Measurements from ENCODE around the gene CAMSAP1. TPM values are rescaled to one million over a fixed set of nuclear protein-coding genes. Genes with fewer than 3 reads are reported as not detected.
A peak's percentile ranks its signal among the peaks of the same experiment; 100 is the strongest.

The CAMSAP1 gene
- total and polyA plus RNA-seq, 9 of the 15 experiments (the other 6 are each of a cell fraction or from before 2014, with no cell fraction given): 1.5 to 28.8 (median 14.3) TPM

- peak; percentile 62; the same call in 1 of the 2 replicates for TF ChIP-seq EHMT2 (IDR thresholded peaks at IDR 0.05)
- TF ChIP-seq L3MBTL2 (IDR thresholded peaks at IDR 0.05): no peak
- TF ChIP-seq CC2D1A (IDR thresholded peaks at IDR 0.05): no peak
- TF ChIP-seq ZNF232 (CRISPR knock-in tag; IDR thresholded peaks at IDR 0.05): no peak
- TF ChIP-seq, protein P1, sequence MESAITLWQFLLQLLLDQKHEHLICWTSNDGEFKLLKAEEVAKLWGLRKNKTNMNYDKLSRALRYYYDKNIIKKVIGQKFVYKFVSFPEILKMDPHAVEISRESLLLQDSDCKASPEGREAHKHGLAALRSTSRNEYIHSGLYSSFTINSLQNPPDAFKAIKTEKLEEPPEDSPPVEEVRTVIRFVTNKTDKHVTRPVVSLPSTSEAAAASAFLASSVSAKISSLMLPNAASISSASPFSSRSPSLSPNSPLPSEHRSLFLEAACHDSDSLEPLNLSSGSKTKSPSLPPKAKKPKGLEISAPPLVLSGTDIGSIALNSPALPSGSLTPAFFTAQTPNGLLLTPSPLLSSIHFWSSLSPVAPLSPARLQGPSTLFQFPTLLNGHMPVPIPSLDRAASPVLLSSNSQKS (CRISPR knock-in tag; IDR thresholded peaks at IDR 0.05): no peak
- TF ChIP-seq POLR2A (conservative IDR thresholded peaks at IDR 0.05): no peak
- no peak for TF ChIP-seq CHCHD3 (CRISPR knock-in tag; IDR thresholded peaks at IDR 0.05)
- no peak for TF ChIP-seq ZMIZ1 (IDR thresholded peaks at IDR 0.05; ENCODE audit: low read depth in 2 of 2, low read length in 2 of 2)
- TF ChIP-seq DIDO1 (tag; IDR thresholded peaks at IDR 0.05; ENCODE audit: low read depth): no peak
- TF ChIP-seq, protein P2, sequence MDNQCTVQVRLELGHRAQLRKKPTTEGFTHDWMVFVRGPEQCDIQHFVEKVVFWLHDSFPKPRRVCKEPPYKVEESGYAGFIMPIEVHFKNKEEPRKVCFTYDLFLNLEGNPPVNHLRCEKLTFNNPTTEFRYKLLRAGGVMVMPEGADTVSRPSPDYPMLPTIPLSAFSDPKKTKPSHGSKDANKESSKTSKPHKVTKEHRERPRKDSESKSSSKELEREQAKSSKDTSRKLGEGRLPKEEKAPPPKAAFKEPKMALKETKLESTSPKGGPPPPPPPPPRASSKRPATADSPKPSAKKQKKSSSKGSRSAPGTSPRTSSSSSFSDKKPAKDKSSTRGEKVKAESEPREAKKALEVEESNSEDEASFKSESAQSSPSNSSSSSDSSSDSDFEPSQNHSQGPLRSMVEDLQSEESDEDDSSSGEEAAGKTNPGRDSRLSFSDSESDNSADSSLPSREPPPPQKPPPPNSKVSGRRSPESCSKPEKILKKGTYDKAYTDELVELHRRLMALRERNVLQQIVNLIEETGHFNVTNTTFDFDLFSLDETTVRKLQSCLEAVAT (IDR thresholded peaks at IDR 0.05): peak in 1 of 2 experiments; percentile 19; a peak in 1 of 4 replicates
- no peak for TF ChIP-seq ZEB2 (IDR thresholded peaks at IDR 0.05)
- no peak for TF ChIP-seq ZNF77 (CRISPR knock-in tag; IDR thresholded peaks at IDR 0.05)
- no peak for TF ChIP-seq PPARD (CRISPR knock-in tag; IDR thresholded peaks at IDR 0.05)
- TF ChIP-seq ZBTB2 (IDR thresholded peaks at IDR 0.05): no peak
- TF ChIP-seq SRSF9 (IDR thresholded peaks at IDR 0.05; ENCODE audit: borderline replicate concordance, low read depth, low read length): no peak
- TF ChIP-seq RREB1 (CRISPR knock-in tag; IDR thresholded peaks at IDR 0.05): no peak
- TF ChIP-seq CSDE1 (IDR thresholded peaks at IDR 0.05): no peak
Measured at GRCh38 chr9:135895202-135895848, 12.0 kb downstream of the CAMSAP1 start (continued).
